Stimulated activated CD4-positive, alpha-beta T cell treated with anti-CD3 and anti-CD28 coated beads, Interleukin-15, amount 100 ng/mL, for 1 hour (primary cell): ENCODE results near the gene CDK5.

Experiments
- DNase-seq, 2 donors: peaks; one replicate each; pipeline ENCODE4 v3.0.0-alpha.2; 2020; ENCODE audit warnings: low read depth in 1 of 2, low spot score in 1 of 2

CDK5 gene

GRCh38 chr7:151074817-151075661 is 17.3 kb upstream of the CDK5 start:
- no peak for DNase-seq

DNA sequence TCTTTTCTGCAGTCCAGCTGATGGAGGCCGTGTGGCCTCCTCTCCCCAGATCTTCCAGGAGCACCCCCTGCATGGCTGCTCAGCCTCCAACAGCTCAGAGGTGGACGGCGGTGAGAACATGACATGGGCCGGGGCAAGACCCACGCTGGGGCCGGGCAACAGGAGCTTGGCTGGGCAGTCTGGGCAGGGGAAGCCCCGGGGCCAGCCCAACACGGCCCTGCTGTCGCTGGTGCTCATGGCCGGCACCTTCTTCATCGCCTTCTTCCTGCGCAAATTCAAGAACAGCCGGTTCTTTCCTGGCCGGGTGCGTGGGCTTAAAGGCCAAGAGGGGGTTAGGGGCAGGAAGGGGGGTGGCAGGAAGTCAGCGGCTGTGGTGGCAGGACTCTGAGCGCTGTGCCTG is 16.3 kb upstream of the CDK5 start:
- DNase-seq: no peak

DNA sequence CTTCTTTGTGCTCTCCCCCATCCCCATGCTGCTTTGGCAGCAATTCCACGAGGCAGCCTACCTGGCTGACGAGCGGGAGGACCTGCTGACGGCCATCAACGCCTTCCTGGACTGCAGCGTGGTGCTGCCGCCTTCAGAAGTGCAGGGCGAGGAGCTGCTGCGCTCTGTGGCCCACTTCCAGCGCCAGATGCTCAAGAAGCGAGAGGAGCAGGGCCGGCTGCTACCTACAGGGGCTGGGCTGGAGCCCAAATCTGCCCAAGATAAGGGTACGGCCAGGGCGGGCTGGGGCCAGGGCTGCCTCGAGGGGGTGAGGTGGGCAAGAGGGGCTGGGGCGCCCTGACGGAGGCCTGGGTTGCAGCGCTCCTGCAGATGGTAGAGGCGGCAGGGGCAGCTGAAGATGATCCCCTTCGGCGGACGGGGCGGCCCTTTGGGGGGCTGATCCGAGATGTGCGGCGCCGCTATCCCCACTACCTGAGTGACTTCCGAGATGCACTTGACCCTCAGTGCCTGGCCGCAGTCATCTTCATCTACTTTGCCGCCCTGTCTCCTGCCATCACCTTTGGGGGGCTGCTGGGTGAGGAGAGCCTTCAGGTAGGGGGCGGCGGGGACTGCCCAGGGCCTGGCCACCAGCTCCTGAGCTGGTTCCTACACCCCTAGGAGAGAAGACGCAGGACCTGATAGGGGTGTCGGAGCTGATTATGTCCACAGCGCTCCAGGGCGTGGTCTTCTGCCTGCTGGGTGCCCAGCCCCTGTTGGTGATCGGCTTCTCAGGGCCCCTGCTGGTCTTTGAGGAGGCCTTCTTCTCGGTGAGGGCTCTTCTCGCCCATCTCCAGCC is 13.6 kb upstream of the CDK5 start:
- no peak for DNase-seq

DNA sequence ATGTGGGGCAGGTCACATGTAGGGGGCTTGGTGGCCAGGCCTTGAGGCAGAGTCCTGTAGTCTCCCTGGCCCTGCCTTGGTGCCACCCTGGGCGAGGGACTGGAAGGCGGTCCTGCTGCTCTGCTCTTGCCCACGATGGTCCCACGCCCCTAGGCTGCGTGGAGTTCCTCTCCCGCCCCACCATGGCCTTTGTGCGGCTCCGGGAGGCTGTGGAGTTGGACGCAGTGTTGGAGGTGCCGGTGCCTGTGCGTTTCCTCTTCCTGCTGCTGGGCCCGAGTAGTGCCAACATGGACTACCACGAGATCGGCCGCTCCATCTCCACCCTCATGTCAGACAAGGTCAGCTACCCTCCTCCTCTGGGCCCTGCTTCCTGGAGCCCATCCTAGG is 12.9 kb upstream of the CDK5 start:
- no peak for DNase-seq

- no peak for DNase-seq
Observed at GRCh38 chr7:151069841-151070573, 12.3 kb upstream of the CDK5 start.

- no peak for DNase-seq
Observed at GRCh38 chr7:151068069-151068773, 10.5 kb upstream of the CDK5 start.

- DNase-seq: no peak
Observed at GRCh38 chr7:151066273-151066974, 8.7 kb upstream of the CDK5 start.

GRCh38 chr7:151065516-151065915 is 7.8 kb upstream of the CDK5 start:
- DNase-seq: no peak

DNA sequence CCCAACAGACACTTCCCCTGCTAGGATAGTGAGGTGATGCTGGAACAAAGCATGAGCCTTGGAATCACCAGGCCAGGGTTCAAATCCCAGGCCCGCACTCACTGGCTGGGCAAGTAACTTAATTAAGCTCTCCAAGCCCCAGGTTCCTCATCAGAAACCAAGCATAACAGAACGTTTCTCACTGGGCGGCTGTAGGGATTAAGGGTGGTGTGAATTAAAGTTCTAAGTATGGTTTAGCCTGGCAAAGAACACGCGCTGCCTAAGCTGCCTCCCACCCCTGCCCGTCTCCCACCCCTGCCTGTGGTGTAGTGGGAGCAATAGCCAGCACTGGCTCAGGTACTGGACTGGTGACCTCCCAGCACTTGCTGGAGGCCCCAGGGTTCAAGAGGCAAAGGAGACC is 7.3 kb upstream of the CDK5 start:
- DNase-seq: no peak

GRCh38 chr7:151064454-151064853 is 6.8 kb upstream of the CDK5 start:
- no peak for DNase-seq

DNA sequence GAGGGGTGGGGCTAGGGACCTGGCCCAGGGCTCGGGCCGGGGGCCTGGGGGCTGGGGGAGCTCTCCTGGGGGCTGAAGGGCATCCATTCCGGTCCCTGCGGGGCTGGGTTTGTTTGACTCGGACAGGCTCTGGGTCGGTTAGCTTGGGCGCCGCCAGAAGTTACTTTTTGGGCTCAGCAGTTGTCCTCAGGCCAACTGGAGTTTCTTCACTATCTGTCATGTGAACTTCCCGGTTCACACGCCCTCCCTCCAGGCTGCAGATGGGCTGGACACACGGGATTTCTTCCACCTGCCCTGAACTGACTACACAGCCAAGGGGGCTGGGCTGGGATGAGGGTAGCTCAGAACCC is 5.5 kb upstream of the CDK5 start:
- no peak for DNase-seq

DNA sequence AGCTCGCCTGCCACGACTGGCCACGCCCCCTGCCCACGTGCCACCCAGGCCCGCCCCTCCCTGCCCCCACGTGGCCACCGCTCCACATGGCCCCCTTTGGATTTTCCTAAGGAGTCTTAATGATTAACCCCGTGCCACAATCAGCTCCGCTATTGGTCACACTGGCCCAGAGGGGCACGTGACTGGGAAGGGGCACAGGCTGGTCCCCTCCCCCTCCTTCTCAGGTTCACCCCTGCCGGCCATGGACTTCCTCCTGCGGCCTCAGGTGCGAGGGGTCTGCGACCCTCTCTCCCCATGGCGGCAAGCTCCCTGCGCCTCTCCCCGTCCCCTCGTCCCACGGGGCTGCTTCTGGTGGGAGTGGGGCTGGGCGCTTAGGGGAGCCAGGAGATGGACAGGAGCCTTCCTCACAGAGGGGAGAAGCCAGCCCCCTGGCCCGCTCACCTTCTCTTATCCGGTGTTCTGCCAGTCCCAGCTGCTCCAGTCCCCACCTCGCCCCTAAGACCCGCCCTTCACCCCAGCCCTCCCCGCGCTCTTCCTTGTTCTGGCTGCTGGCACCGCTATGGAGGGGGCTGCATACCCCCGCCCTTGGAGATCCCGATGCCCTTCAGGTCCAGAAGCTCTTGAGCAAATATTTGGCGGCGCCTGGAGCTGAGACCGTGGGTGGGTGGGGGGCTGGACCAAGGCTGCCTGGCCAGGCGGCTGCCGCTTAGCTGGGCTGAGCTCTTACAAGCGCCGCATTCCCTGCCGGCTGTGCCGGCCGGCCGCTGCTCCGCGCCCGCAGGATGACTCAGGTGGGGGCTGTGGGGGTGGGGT is 4.9 kb upstream of the CDK5 start:
- no peak for DNase-seq

- no peak for DNase-seq
Observed at GRCh38 chr7:151062111-151062398, 4.4 kb upstream of the CDK5 start.

DNA sequence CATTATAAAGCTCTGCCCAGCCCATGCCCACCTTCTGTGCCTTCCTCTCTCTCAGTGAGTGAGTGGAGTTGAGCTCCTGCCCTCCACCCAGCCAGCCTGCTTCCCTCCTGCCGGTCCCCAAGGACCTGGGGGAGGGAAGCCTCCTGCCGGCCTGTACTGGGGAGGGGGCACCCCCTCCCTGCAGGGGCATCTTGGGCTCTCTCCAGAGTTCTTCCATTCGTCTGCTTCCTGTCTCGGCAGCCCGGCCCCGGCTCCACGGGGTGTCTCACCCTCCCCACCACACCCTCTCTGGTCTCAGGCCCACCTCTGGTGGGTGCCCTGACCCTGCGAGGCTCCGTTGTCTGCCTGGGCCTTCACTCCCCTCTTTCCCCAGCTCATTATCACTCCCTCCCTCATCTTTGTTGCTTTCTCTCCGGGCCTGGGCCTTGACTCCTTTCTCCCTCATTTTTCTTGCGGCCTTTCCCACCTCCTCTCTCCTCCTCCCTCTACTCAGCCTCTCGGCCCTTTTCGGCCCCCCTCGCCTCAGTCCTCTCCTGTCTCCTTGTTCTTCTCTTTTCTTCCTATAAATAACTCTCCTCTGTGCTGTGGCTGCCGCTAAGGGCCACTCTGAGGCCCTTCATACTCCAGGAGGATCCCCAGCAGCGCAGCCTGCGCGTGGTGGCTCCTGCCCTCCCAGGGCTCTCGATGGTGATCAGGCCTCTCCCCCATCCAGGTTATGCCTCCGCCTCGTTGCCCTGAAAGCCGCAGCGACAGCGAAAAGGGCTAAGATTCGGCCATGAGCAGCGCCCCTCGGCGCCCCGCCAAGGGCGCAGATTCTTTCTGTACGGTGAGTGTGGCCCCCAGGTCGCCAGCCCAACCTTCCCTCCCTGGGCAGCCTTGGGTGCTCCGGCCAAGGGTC is 3.8 kb upstream of the CDK5 start:
- no peak for DNase-seq

- DNase-seq: no peak
Observed at GRCh38 chr7:151060416-151061212, 2.9 kb upstream of the CDK5 start.

DNA sequence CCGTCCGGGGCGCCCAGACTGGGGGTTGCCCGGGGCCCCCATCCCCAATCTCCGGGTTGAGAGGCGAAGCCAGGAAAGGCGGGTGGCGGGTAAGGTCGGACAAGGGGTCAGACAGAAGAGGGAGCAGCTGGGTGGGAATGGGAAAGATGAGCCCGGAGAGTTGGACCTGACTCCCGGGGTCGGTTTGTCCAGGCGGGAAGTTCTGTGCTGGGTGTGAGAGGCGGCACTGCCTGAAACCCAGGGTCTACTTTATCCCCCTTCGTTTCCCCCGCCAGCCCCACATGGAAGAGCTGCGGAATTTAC is 2.4 kb upstream of the CDK5 start:
- no peak for DNase-seq

GRCh38 chr7:151059367-151060112 is 1.8 kb upstream of the CDK5 start, which contains the start of gene SLC4A2:
Gene SLC4A2 (plus strand): TSS chr7:151059589. CDS start chr7:151061988, 2,399 bp downstream.
- DNase-seq: peak; percentile 51 to 64
